Hematopoietic multipotent progenitor cell treated with erythropoietin and hydrocortisone succinate and interleukin-3 and kit ligand, for 15 days (in vitro differentiated cells): ENCODE results near the gene ARL4A.
"Not testable (repeated sequence)": the region's sequence is repeated elsewhere in the genome, so short reads cannot be mapped to it uniquely, and the experiment has no call there.

ENCODE experiments used
- DNase-seq: peaks from one replicate; pipeline ENCODE4 v3.0.0-alpha.2; 2015; ENCODE audit warnings: low spot score

The ARL4A gene, protein sequence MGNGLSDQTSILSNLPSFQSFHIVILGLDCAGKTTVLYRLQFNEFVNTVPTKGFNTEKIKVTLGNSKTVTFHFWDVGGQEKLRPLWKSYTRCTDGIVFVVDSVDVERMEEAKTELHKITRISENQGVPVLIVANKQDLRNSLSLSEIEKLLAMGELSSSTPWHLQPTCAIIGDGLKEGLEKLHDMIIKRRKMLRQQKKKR

GRCh38 chr7:12686891-12687717 is at the start of gene ARL4A:
Gene ARL4A (plus strand): TSS chr7:12687633. CDS start chr7:12688255, 622 bp downstream.
- DNase-seq, result peak; percentile 100

GRCh38 chr7:12637819-12638592 is 49.4 kb upstream of the ARL4A start:
- DNase-seq, result no peak

GRCh38 chr7:12638851-12639456 is 48.5 kb upstream of the ARL4A start:
- DNase-seq, result peak; percentile 74

- DNase-seq, result no peak
Observed at GRCh38 chr7:12640299-12641096, 46.9 kb upstream of the ARL4A start.

DNA sequence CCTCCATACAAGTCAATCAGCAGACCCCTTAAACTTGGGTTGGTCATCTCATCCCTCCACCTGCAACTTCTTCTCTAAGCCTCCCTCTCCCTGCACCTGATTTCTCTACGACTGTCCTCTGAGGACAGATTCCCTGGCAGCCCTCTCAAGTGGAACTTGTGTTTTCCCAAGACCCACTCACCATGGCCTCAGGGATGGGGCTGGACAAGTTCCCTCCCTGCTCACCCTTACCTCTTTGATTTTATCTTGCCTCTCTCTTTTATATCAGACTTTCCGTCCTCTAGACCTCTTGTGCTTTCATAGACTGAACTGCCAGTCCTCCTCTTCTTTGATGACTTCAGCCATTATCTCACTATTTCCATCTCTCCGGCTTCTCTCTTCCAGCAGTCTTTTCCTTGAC is 46.2 kb upstream of the ARL4A start:
- no peak for DNase-seq

DNA sequence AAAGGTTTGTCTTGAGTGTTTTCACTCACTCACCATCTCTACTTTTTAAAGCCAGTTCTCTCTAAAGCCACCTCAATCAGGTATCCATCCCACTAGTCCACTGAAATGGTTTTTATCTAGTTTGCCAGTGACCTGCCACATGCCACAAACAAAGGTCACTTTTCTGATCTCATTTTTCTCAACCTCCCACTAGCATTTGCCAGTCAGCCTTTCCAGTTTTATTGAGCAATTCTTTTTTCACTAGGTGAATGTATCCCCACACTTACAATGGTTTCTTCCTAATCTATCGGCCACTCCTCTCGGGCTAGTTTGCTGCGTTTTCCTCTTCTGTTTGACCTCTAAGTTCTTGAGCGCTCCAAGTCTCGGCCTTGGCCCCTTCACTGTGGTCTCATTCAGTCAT is 44.9 kb upstream of the ARL4A start:
- no peak for DNase-seq

DNA sequence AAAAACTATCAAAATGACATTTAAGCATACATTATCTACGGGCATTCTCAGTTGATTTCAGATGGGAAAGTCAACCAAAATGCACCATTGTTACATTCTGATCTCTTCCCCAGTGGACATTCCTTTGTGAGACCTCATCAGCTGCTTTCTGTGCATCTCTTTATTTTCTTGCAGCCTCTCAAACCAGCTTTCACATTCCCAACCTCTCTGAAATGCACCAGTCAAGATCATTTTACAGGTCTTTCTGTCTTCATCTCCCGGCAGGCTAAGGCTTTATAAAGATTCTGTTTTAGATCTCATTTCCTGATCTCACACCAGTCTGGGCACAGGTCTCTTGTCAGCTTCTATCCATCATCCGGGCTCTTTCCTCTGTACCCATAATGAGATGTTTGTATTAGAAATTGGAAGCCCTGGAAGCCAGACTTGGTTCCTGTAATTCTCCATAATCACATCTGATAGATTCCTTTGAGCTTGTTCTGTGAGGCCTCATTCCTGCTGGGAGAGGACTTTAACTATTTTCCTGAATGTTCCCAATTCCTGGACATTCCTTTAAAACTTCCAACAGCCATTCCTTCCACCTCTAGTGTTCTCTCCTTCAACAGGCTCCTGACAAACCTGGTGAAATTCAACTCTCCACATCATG is 44.3 kb upstream of the ARL4A start:
- no peak for DNase-seq

- no peak for DNase-seq
Observed at GRCh38 chr7:12643644-12644043, 43.8 kb upstream of the ARL4A start.

DNA sequence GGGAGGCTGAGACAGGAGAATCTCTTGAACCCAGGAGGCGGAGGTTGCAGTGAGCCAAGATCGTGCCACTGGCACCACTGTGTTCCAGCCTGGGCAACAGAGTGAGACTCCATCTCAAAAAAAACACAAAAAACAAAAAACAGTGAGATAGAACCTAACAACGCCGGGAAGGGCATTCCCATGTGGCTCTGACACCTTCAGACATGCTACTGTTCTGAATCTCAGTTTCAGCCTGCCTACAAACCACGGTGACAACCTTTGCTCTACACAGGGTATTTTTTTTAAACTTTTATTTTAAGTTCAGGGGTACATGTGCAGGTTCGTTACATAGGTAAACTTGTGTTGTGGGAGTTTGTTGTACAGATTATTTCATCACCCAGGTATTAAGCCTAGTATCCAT is 42.2 kb upstream of the ARL4A start:
- not testable (repeated sequence) for DNase-seq

DNA sequence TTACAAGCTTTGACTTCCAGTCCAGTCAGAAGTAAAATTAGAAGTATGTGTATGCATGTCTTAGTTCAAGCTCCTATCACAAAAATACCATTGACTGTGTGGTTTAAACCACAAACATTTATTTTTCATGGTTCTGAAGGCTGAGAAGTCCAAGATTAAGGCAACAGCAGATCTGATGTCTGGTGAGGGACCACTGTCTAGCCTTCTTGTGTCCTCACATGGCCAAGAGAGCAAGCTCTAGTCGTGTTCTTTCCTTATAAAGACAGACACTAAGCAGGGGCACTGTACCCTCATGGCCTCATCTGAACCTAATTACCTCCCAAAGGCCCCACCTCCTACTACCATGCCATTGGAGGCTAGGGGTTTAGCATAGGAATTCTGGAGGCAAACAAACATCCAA is 41.3 kb upstream of the ARL4A start:
- no peak for DNase-seq

GRCh38 chr7:12647364-12648219 is 39.8 kb upstream of the ARL4A start:
- DNase-seq, result no peak

- no peak for DNase-seq
Observed at GRCh38 chr7:12648704-12649261, 38.6 kb upstream of the ARL4A start.

GRCh38 chr7:12649348-12649747 is 38.1 kb upstream of the ARL4A start:
- no peak for DNase-seq

GRCh38 chr7:12650080-12650479 is 37.4 kb upstream of the ARL4A start:
- DNase-seq, result no peak

GRCh38 chr7:12653110-12653509 is 34.3 kb upstream of the ARL4A start:
- DNase-seq, result no peak

DNA sequence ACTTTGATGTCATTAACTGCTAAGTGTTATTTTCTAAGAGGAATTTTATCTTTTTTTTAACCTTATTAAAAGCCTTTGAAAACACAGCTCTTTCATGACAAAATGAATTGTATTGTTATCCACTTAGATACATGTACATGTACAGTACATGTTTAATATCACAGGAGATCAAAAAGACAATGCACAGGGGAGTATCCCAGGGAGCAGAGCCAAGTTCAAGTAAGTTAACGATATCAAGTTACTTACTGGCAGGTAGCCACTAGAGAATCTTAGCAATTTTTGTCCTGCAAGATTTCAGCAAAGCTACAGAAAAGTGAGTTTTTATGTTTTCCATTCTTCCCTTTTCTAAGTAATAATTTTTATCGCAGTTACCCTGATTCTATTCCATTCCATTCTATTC is 33.9 kb upstream of the ARL4A start:
- DNase-seq, result no peak

GRCh38 chr7:12655161-12655560 is 32.3 kb upstream of the ARL4A start:
- DNase-seq, result no peak

DNA sequence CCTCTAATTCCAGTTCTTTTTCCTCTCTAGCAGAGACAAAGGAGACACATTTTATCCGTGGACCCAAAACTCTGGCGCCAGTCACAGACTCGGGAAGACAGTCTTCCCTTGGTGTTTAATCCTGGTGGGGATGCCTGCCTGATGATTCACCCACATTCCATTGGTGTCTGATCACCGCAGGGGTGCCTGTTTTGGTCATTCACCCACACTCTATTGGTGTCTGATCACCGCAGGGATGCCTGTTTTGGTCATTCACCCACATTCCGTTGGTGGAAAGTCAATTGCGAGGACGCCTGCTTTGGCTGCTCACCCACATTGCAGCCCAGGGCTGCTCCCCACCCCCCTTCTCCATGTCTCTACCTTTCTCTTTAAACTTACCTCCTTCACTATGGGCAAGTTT is 27.0 kb upstream of the ARL4A start:
- not testable (repeated sequence) for DNase-seq

DNA sequence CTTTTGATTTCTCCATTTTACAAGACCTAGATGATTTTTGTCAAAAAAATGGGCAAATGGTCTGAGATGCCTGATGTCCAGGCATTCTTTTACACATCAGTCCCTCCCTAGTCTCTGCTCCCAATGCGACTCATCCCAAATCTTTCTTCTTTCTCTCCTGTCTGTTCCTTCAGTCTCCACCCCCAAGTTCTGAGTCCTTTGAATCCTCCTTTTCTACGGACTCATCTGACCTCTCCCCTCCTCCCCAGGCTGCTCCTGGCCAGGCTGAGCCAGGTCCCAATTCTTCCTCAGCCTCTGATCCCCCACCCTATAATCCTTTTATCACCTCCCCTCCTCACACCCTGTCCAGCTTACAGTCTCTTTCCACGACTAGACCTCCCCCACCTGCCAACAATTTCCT is 26.4 kb upstream of the ARL4A start:
- not testable (repeated sequence) for DNase-seq

DNA sequence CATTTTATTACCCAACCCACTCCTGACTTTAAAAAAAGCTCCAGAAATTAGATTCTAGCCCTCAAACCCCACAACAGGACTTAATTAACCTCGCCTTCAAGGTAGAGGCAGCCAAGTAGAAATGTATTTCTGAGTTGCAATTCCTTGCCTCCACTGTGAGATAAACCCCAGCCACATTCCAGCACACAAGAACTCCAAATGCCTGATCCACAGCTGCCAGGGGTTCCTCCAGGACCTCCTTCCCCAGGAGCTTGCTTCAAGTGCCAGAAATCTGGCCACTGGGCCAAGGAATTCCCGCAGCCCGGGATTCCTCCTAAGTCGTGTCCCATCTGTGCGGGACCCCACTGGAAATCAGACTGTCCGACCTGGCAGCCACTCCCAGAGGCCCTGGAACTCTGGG is 25.9 kb upstream of the ARL4A start:
- no peak for DNase-seq
